Endodermal cell (in vitro differentiated cells): ENCODE results near the gene CYP11A1. TPM values are rescaled to one million over a fixed set of nuclear protein-coding genes. Genes with fewer than 3 reads are reported as not detected.

ENCODE experiments used
- DNase-seq: peaks from one replicate; pipeline ENCODE4 v3.0.0-alpha.2; 2017
- H3K27ac ChIP-seq: 2 replicates; pipeline ENCODE4 v1.5.1; 2013; ENCODE audit warnings: mild to moderate bottlenecking, low read depth, low read length, moderate library complexity
- H3K27me3 ChIP-seq: 2 replicates; pipeline ENCODE4 v1.6.1; 2013; ENCODE audit warnings: mild to moderate bottlenecking, low read length, moderate library complexity; ENCODE audit not compliant: insufficient read depth, control insufficient read depth, poor library complexity, severe bottlenecking
- H3K36me3 ChIP-seq: 2 replicates; pipeline ENCODE4 v1.7.0; 2013; ENCODE audit warnings: mild to moderate bottlenecking, low read length, moderate library complexity; ENCODE audit not compliant: control insufficient read depth, insufficient read depth
- H3K4me1 ChIP-seq: one replicate; pipeline ENCODE4 v1.7.0; 2013; ENCODE audit warnings: low read length; ENCODE audit not compliant: control insufficient read depth, insufficient read depth
- H3K4me3 ChIP-seq: 2 replicates; pipeline ENCODE4 v1.5.1; 2013; ENCODE audit warnings: mild to moderate bottlenecking, low read length, moderate library complexity
- H3K9ac ChIP-seq: 2 replicates; pipeline ENCODE4 v1.6.1; 2013; ENCODE audit warnings: mild to moderate bottlenecking, low read length, moderate library complexity; ENCODE audit not compliant: poor library complexity, severe bottlenecking; ENCODE audit errors: extremely low read depth
- H3K9me3 ChIP-seq: 2 replicates; pipeline ENCODE4 v1.6.1; 2013; ENCODE audit warnings: mild to moderate bottlenecking, low read length, moderate library complexity; ENCODE audit not compliant: control insufficient read depth
- H3K27ac Mint-ChIP-seq: 2 replicates; pipeline ENCODE4 v1.8.0; 2020; ENCODE audit warnings: mixed read lengths
- H3K27me3 Mint-ChIP-seq: 2 replicates; pipeline ENCODE4 v1.8.0; 2021; ENCODE audit warnings: mild to moderate bottlenecking, mixed read lengths; ENCODE audit not compliant: insufficient read depth
- H3K36me3 Mint-ChIP-seq: 2 replicates; pipeline ENCODE4 v1.8.0; 2020; ENCODE audit warnings: low read depth, mixed read lengths
- H3K4me1 Mint-ChIP-seq: 2 replicates; pipeline ENCODE4 v1.8.0; 2020; ENCODE audit warnings: mixed read lengths
- H3K4me3 Mint-ChIP-seq: 2 replicates; pipeline ENCODE4 v1.8.0; 2020; ENCODE audit warnings: mild to moderate bottlenecking, moderate library complexity, mixed read lengths
- H3K9me3 Mint-ChIP-seq: 2 replicates; pipeline ENCODE4 v1.8.0; 2020; ENCODE audit warnings: mild to moderate bottlenecking, mixed read lengths
- WGBS, 2 experiments: methylation state at CpG; one replicate each; pipeline versions ENCODE4 v1.1.5 to v1.1.7; 2013; ENCODE audit warnings: missing lambda C conversion rate in 2 of 2, mixed read lengths in 1 of 2; ENCODE audit not compliant: insufficient coverage in 1 of 2, insufficient read length in 1 of 2; 5-methylcytosine and 5-hydroxymethylcytosine counted together
- long read RNA-seq, 4 experiments: library from polyadenylated mRNA in 2 of 4; library from RNA in 1 of 4; library from capped mRNA in 1 of 4; stranded (forward) in 3 of 4; unstranded in 1 of 4; transcript quantifications; one replicate each; pipeline ENCODE4 v2.0.0, GENCODE V29; 2020 to 2021; ENCODE audit warnings: inconsistent platforms in 1 of 4
- polyA plus RNA-seq, 2 experiments: library from polyadenylated mRNA; stranded (reverse); fragments of 50-300 nt; gene quantifications; one replicate each; pipeline ENCODE4 v1.2.3, GENCODE V29; 2013
- total RNA-seq, 2 donors: library from RNA; stranded (reverse); fragmentation: NEBNext Ultra II Directional in 1 of 2; extraction: Animal tissue kit (Norgen Biotek cat#: 25700) in 1 of 2; gene quantifications; 2 replicates in 1 of 2; 3 replicates in 1 of 2; pipeline ENCODE4 v1.2.1, GENCODE V29; 2021
- TF ChIP-seq, protein P1 (sequence below): fragments of 200-600 bp; sonication (generic); conservative IDR thresholded peaks from 2 replicates; pipeline ENCODE4 v1.5.0; 2021; ENCODE audit warnings: antibody characterized with exemption, mild to moderate bottlenecking

The CYP11A1 gene
- total RNA-seq: 1 to 10 TPM; 4.8 to 5.3 TPM
- polyA plus RNA-seq (2013, experiment 1 of 2): 1.1 TPM
- polyA plus RNA-seq (2013, experiment 2 of 2): 1.0 TPM
- long read RNA-seq, experiment 1, partial matches to known transcripts: 1 of 4 reads
- long read RNA-seq, experiment 1, other reads (novel, unspliced or antisense): 1 of 4 reads
- long read RNA-seq, experiment 2, transcript CYP11A1-202 (9 exons, 2,001 nt): major isoform, 12 of 20 reads
- long read RNA-seq, experiment 2, partial matches to known transcripts: 0 of 20 reads
- long read RNA-seq, experiment 2, other reads (novel, unspliced or antisense): 8 of 20 reads
- long read RNA-seq, experiment 3, transcript CYP11A1-202 (9 exons, 2,001 nt): major isoform, 35 of 51 reads
- long read RNA-seq, experiment 3, partial matches to known transcripts: 1 of 51 reads
- long read RNA-seq, experiment 3, other reads (novel, unspliced or antisense): 15 of 51 reads
- long read RNA-seq, experiment 4, transcript CYP11A1-202 (9 exons, 2,001 nt): major isoform, 9 of 14 reads
- long read RNA-seq, experiment 4, partial matches to known transcripts: 1 of 14 reads
- long read RNA-seq, experiment 4, other reads (novel, unspliced or antisense): 4 of 14 reads

- Histone ChIP-seq H3K27ac (no peak within 1 kb of the TSS), H3K9me3 (no peaks in the 10 kb centered on the region), H3K4me1 (peaks cover 8% of the 10 kb centered on the region), H3K9ac (no peak within 1 kb of the TSS), H3K4me3 (no peak within 1 kb of the TSS), H3K27me3 (no peaks in the 10 kb centered on the region), H3K36me3 (no peaks in the 10 kb centered on the region)
- Mint-ChIP-seq H3K27me3 (peaks cover 2% of the 10 kb centered on the region), H3K27ac (no peak within 1 kb of the TSS), H3K9me3 (no peaks in the 10 kb centered on the region), H3K4me3 (peak within 1 kb of the TSS; percentile 68), H3K4me1 (peaks cover 18% of the 10 kb centered on the region), H3K36me3 (no peaks in the 10 kb centered on the region)
- WGBS, 2 experiments: 90 to 98% methylated on average over 11 to 12 of the region's 12 CpGs
- TF ChIP-seq, protein P1, sequence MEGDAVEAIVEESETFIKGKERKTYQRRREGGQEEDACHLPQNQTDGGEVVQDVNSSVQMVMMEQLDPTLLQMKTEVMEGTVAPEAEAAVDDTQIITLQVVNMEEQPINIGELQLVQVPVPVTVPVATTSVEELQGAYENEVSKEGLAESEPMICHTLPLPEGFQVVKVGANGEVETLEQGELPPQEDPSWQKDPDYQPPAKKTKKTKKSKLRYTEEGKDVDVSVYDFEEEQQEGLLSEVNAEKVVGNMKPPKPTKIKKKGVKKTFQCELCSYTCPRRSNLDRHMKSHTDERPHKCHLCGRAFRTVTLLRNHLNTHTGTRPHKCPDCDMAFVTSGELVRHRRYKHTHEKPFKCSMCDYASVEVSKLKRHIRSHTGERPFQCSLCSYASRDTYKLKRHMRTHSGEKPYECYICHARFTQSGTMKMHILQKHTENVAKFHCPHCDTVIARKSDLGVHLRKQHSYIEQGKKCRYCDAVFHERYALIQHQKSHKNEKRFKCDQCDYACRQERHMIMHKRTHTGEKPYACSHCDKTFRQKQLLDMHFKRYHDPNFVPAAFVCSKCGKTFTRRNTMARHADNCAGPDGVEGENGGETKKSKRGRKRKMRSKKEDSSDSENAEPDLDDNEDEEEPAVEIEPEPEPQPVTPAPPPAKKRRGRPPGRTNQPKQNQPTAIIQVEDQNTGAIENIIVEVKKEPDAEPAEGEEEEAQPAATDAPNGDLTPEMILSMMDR: no peak
- DNase-seq: no peak
Measured at GRCh38 chr15:74367296-74367854, at the start of gene CYP11A1. Gene CYP11A1 (minus strand): TSS chr15:74367646. CDS start chr15:74367585, 61 bp downstream.

DNA sequence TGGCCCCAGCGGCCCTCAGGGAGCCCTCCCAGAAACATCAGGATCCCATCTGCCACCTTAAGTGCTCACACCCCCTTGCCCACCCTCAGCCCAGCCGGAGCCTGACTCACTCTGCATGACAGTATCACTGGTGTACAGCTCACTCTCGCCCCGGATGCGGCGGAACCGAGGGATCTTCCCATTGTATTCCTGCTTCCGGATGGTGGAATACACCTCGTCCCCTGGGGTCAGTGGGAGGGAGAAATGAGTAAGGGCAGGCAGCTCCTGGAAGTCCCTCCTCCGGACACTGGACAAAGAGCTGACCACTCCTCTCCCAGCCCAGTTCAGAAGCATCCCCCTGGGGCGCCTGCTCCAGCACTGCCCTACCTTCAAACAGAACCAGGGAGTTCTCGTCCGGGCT, 49.8 kb upstream of the CYP11A1 start:
- Mint-ChIP-seq H3K4me1 (peaks cover 6% of the 10 kb centered on the region), H3K9me3 (no peaks in the 10 kb centered on the region), H3K27ac (no peak overlapping the region), H3K27me3 (no peaks in the 10 kb centered on the region), H3K36me3 (peaks cover 12% of the 10 kb centered on the region), H3K4me3 (no peak overlapping the region)
- Histone ChIP-seq H3K4me1 (peaks cover 5% of the 10 kb centered on the region), H3K36me3 (peaks cover 27% of the 10 kb centered on the region), H3K4me3 (no peak overlapping the region), H3K9ac (no peak overlapping the region), H3K27me3 (no peaks in the 10 kb centered on the region), H3K27ac (no peak overlapping the region), H3K9me3 (no peaks in the 10 kb centered on the region)
- DNase-seq: no peak
- WGBS, 2 experiments: 94% methylated on average over 11 to 13 of the region's 13 CpGs
- TF ChIP-seq, protein P1: no peak

GRCh38 chr15:74415966-74416916, 48.8 kb upstream of the CYP11A1 start:
- Mint-ChIP-seq H3K4me3 (no peak overlapping the region), H3K4me1 (no peaks in the 10 kb centered on the region), H3K36me3 (peaks cover 12% of the 10 kb centered on the region), H3K27ac (peak overlapping the region; percentile 36), H3K9me3 (no peaks in the 10 kb centered on the region), H3K27me3 (no peaks in the 10 kb centered on the region)
- H3K27ac ChIP-seq: no peak overlapping the region
- no peak overlapping the region for H3K9ac ChIP-seq
- peaks cover 3% of the 10 kb centered on the region for H3K4me1 ChIP-seq
- WGBS, 2 experiments: 94 to 99% methylated on average over 9 to 19 of the region's 19 CpGs
- TF ChIP-seq, protein P1: no peak
- DNase-seq: no peak
- no peaks in the 10 kb centered on the region for H3K9me3 ChIP-seq
- no peak overlapping the region for H3K4me3 ChIP-seq
- H3K27me3 ChIP-seq: no peaks in the 10 kb centered on the region
- peaks cover 27% of the 10 kb centered on the region for H3K36me3 ChIP-seq
